Type B pancreatic cell (in vitro differentiated cells): Measurements from ENCODE around the gene RASGEF1C. TPM values are rescaled to one million over a fixed set of nuclear protein-coding genes. Genes with fewer than 3 reads are reported as not detected.

Source experiments
- DNase-seq: peaks from one replicate; pipeline ENCODE4 v3.0.0; 2021; ENCODE audit warnings: mixed read lengths; ENCODE audit not compliant: unreplicated experiment; ENCODE audit errors: extremely low spot score
- H3K27ac Mint-ChIP-seq: 2 replicates; pipeline ENCODE4 v1.8.0; 2021; ENCODE audit warnings: mild to moderate bottlenecking, mixed read lengths
- H3K27me3 Mint-ChIP-seq: 2 replicates; pipeline ENCODE4 v1.8.0; 2021; ENCODE audit warnings: mixed read lengths
- H3K36me3 Mint-ChIP-seq: 2 replicates; pipeline ENCODE4 v1.8.0; 2021; ENCODE audit warnings: mixed read lengths
- H3K4me1 Mint-ChIP-seq: one replicate; pipeline ENCODE4 v1.8.0; 2021; ENCODE audit warnings: mixed read lengths; ENCODE audit not compliant: unreplicated experiment
- H3K4me3 Mint-ChIP-seq: 2 replicates; pipeline ENCODE4 v1.8.0; 2021; ENCODE audit warnings: mild to moderate bottlenecking, mixed read lengths
- H3K9me3 Mint-ChIP-seq: 2 replicates; pipeline ENCODE4 v1.8.0; 2021; ENCODE audit warnings: mixed read lengths
- total RNA-seq: library from RNA; stranded (reverse); gene quantifications from 2 replicates; pipeline ENCODE4 v1.2.1, GENCODE V29; 2021; ENCODE audit warnings: low replicate concordance
- TF ChIP-seq, protein P1 (sequence below): fragments of 200-600 bp; sonication (generic); conservative IDR thresholded peaks from 2 replicates; pipeline ENCODE4 v1.5.0; 2021; ENCODE audit warnings: antibody characterized with exemption, mild to moderate bottlenecking

Gene RASGEF1C
- total RNA-seq, 1 donor from 2014 or later: 0.77 TPM

DNA sequence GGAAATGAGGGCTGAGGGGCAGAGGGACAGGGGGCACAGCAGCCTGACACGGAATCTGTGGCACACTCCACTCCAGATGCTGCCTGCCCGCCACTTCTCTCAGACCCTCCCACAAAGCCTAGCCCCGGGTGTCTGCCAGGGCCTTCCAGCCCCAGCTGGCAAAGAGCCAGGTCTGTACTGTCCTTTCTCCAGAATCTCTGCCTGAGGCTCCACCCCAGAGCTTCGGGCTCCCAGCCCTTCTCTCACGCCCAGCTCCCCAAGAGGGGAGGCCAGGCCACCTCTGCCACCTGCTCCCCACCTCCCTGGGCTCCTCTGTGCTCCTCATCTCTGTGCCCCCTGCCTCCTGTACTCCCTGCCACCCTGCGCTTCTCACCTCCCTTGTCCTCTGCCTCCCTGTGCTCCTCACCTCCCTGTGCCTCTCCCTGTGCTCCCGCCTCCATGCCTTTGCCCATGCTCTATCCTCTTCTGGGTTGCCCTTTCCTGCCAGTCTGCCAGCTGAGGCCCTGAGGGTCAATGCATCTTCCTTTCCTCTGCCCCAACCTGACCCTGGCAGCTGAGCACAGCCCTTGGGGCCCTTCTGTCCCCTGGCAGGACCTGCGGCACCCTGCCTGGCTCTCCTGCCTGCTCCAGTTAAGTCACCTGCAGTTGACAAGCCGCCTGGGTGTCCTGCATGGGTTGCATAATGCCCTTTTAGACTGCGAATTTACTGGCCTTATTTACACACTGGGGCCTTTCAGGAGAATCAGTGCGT lies 36.4 kb downstream of the RASGEF1C start:
- no peaks in the 10 kb centered on the region for H3K27me3 Mint-ChIP-seq
- DNase-seq: no peak
- H3K36me3 Mint-ChIP-seq: no peaks in the 10 kb centered on the region
- no peak overlapping the region for H3K4me3 Mint-ChIP-seq
- H3K27ac Mint-ChIP-seq: no peak overlapping the region
- TF ChIP-seq, protein P1, sequence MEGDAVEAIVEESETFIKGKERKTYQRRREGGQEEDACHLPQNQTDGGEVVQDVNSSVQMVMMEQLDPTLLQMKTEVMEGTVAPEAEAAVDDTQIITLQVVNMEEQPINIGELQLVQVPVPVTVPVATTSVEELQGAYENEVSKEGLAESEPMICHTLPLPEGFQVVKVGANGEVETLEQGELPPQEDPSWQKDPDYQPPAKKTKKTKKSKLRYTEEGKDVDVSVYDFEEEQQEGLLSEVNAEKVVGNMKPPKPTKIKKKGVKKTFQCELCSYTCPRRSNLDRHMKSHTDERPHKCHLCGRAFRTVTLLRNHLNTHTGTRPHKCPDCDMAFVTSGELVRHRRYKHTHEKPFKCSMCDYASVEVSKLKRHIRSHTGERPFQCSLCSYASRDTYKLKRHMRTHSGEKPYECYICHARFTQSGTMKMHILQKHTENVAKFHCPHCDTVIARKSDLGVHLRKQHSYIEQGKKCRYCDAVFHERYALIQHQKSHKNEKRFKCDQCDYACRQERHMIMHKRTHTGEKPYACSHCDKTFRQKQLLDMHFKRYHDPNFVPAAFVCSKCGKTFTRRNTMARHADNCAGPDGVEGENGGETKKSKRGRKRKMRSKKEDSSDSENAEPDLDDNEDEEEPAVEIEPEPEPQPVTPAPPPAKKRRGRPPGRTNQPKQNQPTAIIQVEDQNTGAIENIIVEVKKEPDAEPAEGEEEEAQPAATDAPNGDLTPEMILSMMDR: no peak
- H3K9me3 Mint-ChIP-seq: no peaks in the 10 kb centered on the region
- H3K4me1 Mint-ChIP-seq: peaks cover 19% of the 10 kb centered on the region

DNA sequence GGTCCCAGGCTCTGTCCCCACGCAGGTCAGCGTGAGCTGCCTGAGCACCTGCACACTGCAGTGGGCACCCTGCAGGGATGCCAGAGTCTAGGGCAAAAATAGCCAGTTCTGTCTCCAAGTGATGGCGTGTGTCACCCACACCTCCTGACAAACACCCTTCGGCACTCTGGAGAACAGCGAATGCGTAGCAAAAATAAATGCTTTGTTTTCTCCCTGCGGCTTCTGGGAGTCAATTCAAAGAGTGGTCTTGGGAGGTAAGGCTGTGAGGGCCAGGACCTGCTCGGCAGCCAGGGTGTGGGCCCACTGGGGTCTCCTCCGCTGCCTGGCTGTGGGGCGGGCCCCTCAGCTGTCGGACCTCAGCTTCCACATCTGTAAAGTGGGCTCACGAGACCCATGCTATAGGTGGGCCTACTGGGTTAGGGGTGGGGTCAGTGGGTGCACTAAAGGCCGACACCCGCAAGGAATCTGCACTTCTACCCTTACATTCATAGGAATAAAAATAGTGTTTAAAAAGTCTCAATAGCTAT lies 37.4 kb downstream of the RASGEF1C start:
- TF ChIP-seq, protein P1: no peak

DNA sequence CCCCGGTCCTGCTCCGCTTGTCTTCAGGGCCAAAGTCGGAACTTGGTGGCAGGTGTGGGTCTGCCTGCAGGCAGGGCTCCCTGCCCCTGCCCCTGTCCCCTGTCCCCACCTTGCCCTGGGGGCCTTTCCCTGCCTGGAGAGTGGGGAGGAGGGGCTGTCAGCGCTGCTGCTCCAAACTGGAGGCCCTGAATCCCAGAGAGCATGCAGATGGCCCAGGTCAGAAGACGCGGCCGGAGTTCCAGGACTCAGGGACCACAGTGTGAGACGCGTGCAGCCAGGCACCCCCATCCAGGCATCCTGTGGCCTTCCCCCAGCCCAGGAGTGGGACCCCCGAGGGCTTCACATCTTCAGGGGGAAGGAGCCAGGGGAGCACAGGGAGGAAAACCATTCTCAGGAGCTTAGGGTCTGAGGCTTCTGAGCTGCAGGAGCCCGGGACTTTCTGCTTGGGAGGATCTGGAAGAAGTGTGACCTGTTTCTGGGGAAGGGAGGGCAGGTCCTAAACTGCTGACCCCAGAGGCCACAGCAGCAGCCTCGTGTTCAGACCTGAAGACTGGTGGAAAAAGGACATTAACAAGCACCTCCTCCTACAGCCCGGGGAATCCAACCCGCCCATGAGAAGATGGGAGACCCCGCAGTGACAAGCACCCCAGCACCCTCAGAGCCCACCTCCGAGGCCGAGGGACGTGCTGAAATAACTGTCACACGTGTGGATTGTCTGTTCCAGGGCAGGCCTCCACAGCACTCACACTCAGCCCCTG lies 38.0 kb downstream of the RASGEF1C start:
- H3K9me3 Mint-ChIP-seq: no peaks in the 10 kb centered on the region
- peaks cover 19% of the 10 kb centered on the region for H3K4me1 Mint-ChIP-seq
- H3K4me3 Mint-ChIP-seq: no peak overlapping the region
- DNase-seq: no peak
- H3K27ac Mint-ChIP-seq: no peak overlapping the region
- no peaks in the 10 kb centered on the region for H3K27me3 Mint-ChIP-seq
- H3K36me3 Mint-ChIP-seq: no peaks in the 10 kb centered on the region
- TF ChIP-seq, protein P1: no peak

More for the DNA sequence above, 37.4 kb downstream of the RASGEF1C start:
- Mint-ChIP-seq H3K27ac (no peak overlapping the region), H3K9me3 (no peaks in the 10 kb centered on the region), H3K4me3 (no peak overlapping the region), H3K4me1 (peaks cover 19% of the 10 kb centered on the region), H3K27me3 (no peaks in the 10 kb centered on the region), H3K36me3 (no peaks in the 10 kb centered on the region)
- DNase-seq: no peak

DNA sequence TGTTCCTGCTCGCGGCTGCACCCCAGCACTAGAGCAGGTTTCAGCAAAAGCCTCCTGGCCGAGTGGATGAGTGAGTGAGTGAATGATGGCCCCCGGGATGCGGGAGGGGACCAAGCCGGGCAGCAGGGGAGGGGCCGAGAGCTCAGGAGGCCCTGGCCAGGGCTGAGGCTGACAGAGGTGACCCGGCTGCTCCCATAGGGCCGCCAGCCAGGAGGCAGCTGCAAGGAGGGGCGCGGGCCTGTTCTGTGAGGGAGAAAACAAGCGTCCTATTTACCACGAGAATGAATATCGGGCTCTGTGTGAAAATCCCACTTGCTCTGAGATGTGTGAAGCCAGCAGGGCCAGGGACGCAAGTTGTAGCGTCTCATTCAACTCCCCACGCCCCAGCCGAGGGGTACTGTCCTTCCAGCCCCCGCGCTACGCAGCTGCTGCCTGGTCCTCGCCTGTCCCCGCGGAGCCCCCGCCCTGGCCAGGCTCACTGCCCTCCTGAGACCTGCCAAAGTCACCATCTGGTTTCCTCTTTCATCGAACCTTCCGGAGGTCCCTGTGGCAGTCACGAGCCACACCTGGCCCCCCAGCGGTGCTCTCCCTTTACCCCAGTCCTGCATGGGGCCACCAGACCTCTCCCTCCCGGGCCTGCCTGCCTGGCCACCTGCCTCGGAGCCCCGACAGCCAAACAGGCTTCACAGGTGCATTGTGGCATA lies 38.8 kb downstream of the RASGEF1C start:
- no peak overlapping the region for H3K4me3 Mint-ChIP-seq
- no peak overlapping the region for H3K27ac Mint-ChIP-seq
- H3K4me1 Mint-ChIP-seq: peaks cover 19% of the 10 kb centered on the region
- TF ChIP-seq, protein P1: no peak
- H3K9me3 Mint-ChIP-seq: no peaks in the 10 kb centered on the region
- DNase-seq: no peak
- H3K27me3 Mint-ChIP-seq: no peaks in the 10 kb centered on the region
- no peaks in the 10 kb centered on the region for H3K36me3 Mint-ChIP-seq

DNA sequence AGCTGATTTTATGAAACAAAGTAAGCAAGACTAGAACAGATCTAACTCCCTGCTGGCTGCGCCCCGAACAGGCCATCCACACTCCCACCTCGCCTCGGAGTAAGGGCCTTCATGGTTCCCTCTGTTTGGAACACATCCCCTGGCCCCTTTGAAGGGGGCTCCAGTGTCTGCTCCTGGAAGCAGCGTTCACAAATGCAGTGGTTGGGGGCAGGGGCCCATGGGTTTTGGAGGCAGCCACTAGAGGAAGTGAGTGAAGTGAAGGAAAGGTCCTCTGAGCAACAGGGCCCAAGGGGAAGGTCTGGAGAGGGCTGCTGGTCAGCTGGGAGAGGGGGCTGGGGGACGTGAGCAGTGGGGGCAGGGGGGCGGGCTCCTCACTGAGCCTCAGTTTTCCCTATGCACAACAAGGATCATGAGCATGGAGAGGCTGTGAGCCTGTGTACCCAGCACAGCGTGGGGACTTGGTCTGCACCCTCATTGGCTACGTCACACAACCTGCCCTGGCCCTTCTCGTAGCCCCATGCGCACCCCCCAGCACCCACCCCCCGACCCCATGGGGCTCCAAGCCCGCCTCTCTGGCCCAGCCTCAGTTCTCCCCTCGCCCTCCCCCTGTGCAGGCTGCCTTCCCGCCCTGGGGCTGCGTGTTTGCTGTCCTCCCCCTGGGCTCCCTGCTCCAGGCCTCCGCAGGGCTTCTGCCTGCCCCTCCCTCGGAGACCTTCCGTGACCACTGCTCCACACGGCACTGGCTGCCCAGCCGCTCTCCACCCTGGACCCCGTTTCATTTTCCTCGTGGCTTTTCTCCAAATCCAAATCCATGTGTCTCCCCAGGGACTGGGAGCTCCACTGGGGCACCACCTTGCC lies 39.5 kb downstream of the RASGEF1C start:
- Mint-ChIP-seq H3K9me3 (no peaks in the 10 kb centered on the region), H3K27ac (no peak overlapping the region), H3K4me1 (peaks cover 19% of the 10 kb centered on the region), H3K36me3 (no peaks in the 10 kb centered on the region), H3K4me3 (no peak overlapping the region), H3K27me3 (no peaks in the 10 kb centered on the region)
- no peak for DNase-seq
- TF ChIP-seq, protein P1: no peak
